Ascending aorta (tissue), 2 donors: Measurements from ENCODE around the gene ZNF789. TPM values are rescaled to one million over a fixed set of nuclear protein-coding genes. Genes with fewer than 3 reads are reported as not detected.

Experiments
- DNase-seq, 2 donors: peaks; one replicate each; pipeline ENCODE4 v3.0.0-alpha.2; 2019; ENCODE audit warnings: low spot score in 2 of 2
- H3K27ac ChIP-seq, 2 donors: fragments of 200-600 bp; sonication (generic); one replicate each; pipeline ENCODE4 v1.5.1; 2016 to 2017; ENCODE audit warnings: mild to moderate bottlenecking in 1 of 2
- H3K27me3 ChIP-seq: fragments of 200-600 bp; sonication (generic); one replicate; pipeline ENCODE4 v1.5.1; 2017
- H3K36me3 ChIP-seq, 2 donors: fragments of 200-600 bp; sonication (generic); one replicate each; pipeline ENCODE4 v1.5.1; 2016
- H3K4me1 ChIP-seq, 2 donors: fragments of 200-600 bp; sonication (generic); one replicate each; pipeline ENCODE4 v1.5.1; 2016 to 2017; ENCODE audit warnings: mild to moderate bottlenecking in 1 of 2
- H3K4me3 ChIP-seq, 2 donors: fragments of 200-600 bp; sonication (generic); one replicate each; pipeline ENCODE4 v1.5.1; 2016 to 2017; ENCODE audit warnings: mild to moderate bottlenecking in 1 of 2
- H3K9me3 ChIP-seq, 2 donors: fragments of 200-600 bp; sonication (generic); one replicate each; pipeline ENCODE4 v1.5.1; 2016
- CTCF ChIP-seq, 3 experiments: fragments of 200-600 bp in 2 of 3; fragments of 450-650 bp in 1 of 3; sonication (generic) in 2 of 3; IDR thresholded peaks; one replicate each; pipeline ENCODE4 v1.5.1; 2016 to 2019; ENCODE audit warnings: antibody characterized with exemption in 3 of 3, mild to moderate bottlenecking in 1 of 3, moderate library complexity in 1 of 3
- intact Hi-C: fragments of 100-400 bp; cut with DNase I; formaldehyde crosslinking; loops from one replicate; pipeline ENCODE4 v1.15.1; 2023
- total RNA-seq: library from RNA; depleted of rRNA; stranded (reverse); fragments of >200 nt; gene quantifications from one replicate; pipeline ENCODE4 v1.1.0, GENCODE V29; 2016

The ZNF789 gene
- total RNA-seq, 1 donor from 2014 or later, result 4.2 TPM

- no peak for DNase-seq
- Histone ChIP-seq H3K4me1 (no peaks in the 10 kb centered on the region), H3K9me3 (peaks cover 18 to 21% of the 10 kb centered on the region in 2 donors), H3K27ac (no peak overlapping the region), H3K36me3 (peaks cover 37 to 47% of the 10 kb centered on the region in 2 donors), H3K27me3 (no peaks in the 10 kb centered on the region), H3K4me3 (no peak overlapping the region)
- no peak for TF ChIP-seq CTCF (IDR thresholded peaks at IDR 0.05)
- intact Hi-C loops, result no loop called here
These were observed 18.2 kb downstream of the ZNF789 start for GRCh38 chr7:99490878-99491277.

GRCh38 chr7:99493823-99494222 is 21.1 kb downstream of the ZNF789 start:
- TF ChIP-seq CTCF (IDR thresholded peaks at IDR 0.05), result no peak
- Histone ChIP-seq H3K9me3 (peaks cover 18 to 21% of the 10 kb centered on the region in 2 donors), H3K36me3 (peaks cover 41 to 69% of the 10 kb centered on the region in 2 donors), H3K4me3 (no peak overlapping the region), H3K27ac (no peak overlapping the region), H3K27me3 (no peaks in the 10 kb centered on the region), H3K4me1 (peaks cover 7 to 19% of the 10 kb centered on the region in 2 donors)
- intact Hi-C loops, result no loop called here
- DNase-seq, result no peak

GRCh38 chr7:99497766-99498545 is 25.3 kb downstream of the ZNF789 start:
- TF ChIP-seq CTCF (IDR thresholded peaks at IDR 0.05), result no peak
- Histone ChIP-seq H3K4me3 (peak overlapping the region; percentile 78 to 81), H3K4me1 (peaks cover 14 to 30% of the 10 kb centered on the region in 2 donors), H3K27ac (no peak overlapping the region), H3K36me3 (peaks cover 32 to 53% of the 10 kb centered on the region in 2 donors), H3K9me3 (peaks cover 16 to 21% of the 10 kb centered on the region in 2 donors), H3K27me3 (no peaks in the 10 kb centered on the region)
- no peak for DNase-seq
- intact Hi-C loops, result no loop called here

GRCh38 chr7:99498546-99498944 is 25.9 kb downstream of the ZNF789 start:
- DNase-seq, result no peak
- intact Hi-C loops, result no loop called here
- Histone ChIP-seq H3K4me3 (peak overlapping the region; percentile 78 to 81), H3K9me3 (peaks cover 10 to 16% of the 10 kb centered on the region in 2 donors), H3K36me3 (peaks cover 26 to 47% of the 10 kb centered on the region in 2 donors), H3K4me1 (peaks cover 14 to 30% of the 10 kb centered on the region in 2 donors), H3K27ac (no peak overlapping the region), H3K27me3 (no peaks in the 10 kb centered on the region)
- TF ChIP-seq CTCF (IDR thresholded peaks at IDR 0.05), result no peak

GRCh38 chr7:99499371-99499720 is 26.7 kb downstream of the ZNF789 start:
- Histone ChIP-seq H3K27ac (peak overlapping the region; percentile 91 to 97), H3K4me3 (peak overlapping the region; percentile 78 to 81), H3K27me3 (no peaks in the 10 kb centered on the region), H3K9me3 (peaks cover 2 to 9% of the 10 kb centered on the region in 2 donors), H3K4me1 (peaks cover 14 to 30% of the 10 kb centered on the region in 2 donors), H3K36me3 (peaks cover 18 to 39% of the 10 kb centered on the region in 2 donors)
- DNase-seq, result no peak
- intact Hi-C loops, result loop anchor here (1.0 kb wide), 1 partner anchor 27 kb away; the partner anchor contains the start of gene ZNF789
- TF ChIP-seq CTCF (IDR thresholded peaks at IDR 0.05), result no peak
